Stimulated activated CD4-positive, alpha-beta T cell treated with anti-CD3 and anti-CD28 coated beads, Interleukin-1b, Interleukin-23, amount 100 ng/mL, for 48 hours (primary cell): ENCODE measurements around the gene DSE.
"Not testable (repeated sequence)": the region's sequence is repeated elsewhere in the genome, so short reads cannot be mapped to it uniquely, and the experiment has no call there.

Experiments used
- DNase-seq: peaks from one replicate; pipeline ENCODE4 v3.0.0-alpha.2; 2020

Gene DSE

GRCh38 chr6:116370760-116371119, at the start of gene DSE:
Gene DSE (plus strand): TSS chr6:116370947. CDS start chr6:116399251, 28,304 bp downstream.
- DNase-seq: peak; percentile 37

GRCh38 chr6:116321933-116322332, 48.8 kb upstream of the DSE start:
- not testable (repeated sequence) for DNase-seq

- DNase-seq: no peak
These were observed 46.9 kb upstream of the DSE start for GRCh38 chr6:116323863-116324262.

GRCh38 chr6:116325634-116326132, 45.1 kb upstream of the DSE start:
- not testable (repeated sequence) for DNase-seq

DNA sequence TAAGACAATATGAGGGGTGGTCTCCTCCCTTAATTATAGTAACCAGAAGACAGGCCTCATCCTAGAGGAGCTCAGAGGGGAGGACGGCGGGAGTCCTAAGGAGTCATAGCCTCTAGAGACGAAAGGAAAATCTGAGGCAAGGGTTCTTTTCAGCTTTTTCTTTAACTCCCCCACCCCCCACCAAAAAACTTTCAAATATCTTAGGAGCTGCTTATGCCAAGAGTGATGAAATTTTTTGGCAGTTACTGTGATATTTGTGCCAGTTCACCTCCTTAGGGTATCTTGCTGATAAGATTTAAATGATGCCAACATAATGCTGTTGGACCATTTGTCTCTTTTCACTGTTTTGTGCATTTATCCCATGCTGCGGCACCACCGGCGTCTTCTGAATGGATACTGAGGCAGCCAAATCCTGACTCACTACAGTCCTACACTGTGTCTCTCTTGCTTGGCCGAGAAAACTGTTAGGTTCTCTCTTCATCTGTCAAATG, 44.5 kb upstream of the DSE start:
- DNase-seq: no peak

DNA sequence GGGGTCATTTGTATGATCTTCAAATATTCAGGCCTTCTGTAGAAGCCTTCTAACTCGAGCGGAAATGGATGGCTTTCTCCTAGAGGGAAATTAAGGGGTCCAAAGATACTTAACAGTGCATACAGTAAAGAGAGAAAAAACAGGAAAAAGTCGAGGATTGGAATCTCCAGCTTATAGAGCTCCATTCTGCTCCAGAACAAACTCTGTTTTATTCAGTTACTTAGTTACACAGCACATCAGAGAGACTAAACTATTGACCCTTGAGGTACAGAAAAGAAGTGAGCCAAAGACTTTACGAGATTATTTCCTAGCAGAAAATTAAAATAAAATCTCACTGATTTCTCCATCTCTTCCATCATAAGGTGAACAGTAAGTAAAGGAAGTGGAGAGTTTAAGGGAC, 43.8 kb upstream of the DSE start:
- DNase-seq: no peak

GRCh38 chr6:116327803-116328527, 42.8 kb upstream of the DSE start:
- no peak for DNase-seq

DNA sequence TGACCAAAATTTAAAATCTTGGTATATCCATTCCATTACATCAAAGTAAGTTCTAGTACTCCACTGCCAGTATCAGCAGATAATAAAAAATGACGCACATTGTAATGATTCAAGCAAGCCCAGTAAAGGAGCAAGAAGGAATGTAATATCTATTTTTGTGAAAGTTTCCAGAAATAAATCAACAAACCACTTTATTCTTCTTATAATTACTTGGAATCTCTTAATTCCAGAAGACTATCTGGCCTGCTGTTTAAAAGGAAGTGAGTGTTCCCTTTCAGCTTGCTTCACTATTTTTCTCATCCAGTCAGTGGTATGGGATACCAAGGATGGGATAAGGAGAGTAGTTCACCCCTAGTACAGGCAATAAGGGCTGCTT, 42.2 kb upstream of the DSE start:
- DNase-seq: no peak

DNA sequence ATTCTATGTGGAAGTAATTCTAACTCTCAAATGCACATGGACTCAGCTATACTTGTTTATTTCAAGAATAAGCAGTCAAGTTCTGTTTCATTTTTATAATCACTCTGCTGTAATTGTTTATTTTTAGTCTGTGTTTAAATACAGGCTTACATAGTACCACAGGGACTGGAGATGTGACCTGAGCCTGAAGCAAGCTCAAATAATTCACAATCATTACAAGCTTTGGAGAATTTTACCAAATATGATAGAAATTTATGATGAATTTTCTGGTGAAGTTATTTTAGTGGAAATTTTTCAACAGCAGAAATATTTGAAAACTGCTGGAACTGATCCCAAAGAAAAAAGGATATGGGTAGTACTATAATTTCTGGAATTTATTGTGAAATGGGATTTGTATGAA, 41.6 kb upstream of the DSE start:
- no peak for DNase-seq

DNA sequence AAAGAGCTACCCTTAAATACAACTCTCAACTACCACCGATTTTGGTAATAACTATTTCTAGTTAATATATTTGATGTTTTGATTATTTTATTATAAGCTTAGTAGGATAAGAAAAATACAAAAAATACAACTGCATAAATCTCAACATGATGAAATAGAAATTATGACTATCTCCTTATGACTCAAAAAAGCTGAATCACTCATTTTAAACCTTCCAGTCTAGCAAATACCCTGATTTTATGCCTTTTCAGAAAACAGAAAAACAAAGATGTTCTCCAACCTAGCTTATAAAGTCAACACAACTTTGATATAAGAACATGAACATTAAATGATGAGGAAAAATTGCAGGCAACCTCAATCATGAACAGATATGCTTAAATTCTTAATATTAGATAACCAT, 40.2 kb upstream of the DSE start:
- DNase-seq: no peak

GRCh38 chr6:116332096-116332495, 38.7 kb upstream of the DSE start:
- DNase-seq: no peak

DNA sequence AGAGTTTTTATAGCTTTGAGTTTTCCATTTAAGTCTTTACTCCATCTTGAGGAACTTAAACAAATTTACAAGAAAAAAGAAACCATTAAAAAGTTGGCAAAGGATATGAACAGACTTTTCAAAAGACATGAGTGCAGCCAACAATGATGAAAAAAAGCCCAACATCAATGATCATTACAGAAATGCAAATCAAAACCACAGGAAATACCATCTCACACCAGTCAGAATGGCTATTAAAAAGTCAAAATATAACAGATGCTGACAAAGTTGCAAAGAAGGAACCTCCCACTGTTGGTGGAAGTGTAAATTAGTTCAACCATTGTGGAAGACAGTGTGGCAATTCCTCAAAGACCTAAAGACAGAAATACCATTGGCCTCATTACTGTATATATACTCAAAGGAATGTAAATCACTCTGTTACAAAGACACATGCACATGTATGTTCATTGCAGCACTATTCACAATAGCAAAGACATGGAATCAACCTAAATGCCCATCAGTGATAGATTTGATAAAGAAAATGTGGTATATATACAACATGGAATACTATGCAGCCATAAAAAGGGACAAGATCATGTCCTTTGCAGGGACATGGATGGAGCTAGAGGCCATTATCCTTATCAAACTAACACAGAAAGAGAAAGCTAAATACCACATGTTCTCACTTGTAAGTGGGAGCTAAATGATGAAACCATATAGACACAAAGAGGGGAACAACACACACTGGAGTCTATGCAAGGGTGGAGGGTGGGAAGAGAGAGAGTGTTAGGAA, 35.9 kb upstream of the DSE start:
- not testable (repeated sequence) for DNase-seq

DNA sequence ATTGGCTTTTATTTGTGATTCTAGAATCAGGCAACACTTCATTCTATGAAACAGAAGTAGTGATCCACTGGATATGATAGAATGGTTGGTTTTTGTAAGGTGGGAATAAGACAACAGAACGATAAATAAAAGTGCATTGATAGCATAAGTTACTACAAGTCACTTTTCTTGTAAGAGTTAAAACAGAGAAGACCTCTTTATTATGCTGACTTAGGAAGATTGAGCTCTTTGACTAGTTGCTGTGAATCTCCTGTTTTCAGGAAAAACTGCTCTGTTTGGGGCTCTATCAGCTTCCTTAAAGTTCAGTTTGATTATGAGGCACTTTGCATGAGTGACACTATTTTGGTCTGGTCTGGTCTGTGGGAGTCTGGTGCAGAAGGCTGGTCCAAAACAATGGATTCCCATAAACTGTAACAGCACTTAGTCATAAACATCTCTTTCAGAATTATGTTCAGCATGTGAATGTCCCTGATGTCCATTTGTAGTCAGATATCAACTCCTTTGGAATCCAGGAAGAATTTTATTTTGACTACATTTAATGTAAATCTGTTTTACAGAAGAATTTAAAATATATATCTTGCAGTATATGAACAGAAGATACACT, 35.0 kb upstream of the DSE start:
- DNase-seq: no peak

- DNase-seq: no peak
These were observed 31.8 kb upstream of the DSE start for GRCh38 chr6:116338943-116339342.

GRCh38 chr6:116340625-116341024, 30.1 kb upstream of the DSE start:
- DNase-seq: not testable (repeated sequence)

DNA sequence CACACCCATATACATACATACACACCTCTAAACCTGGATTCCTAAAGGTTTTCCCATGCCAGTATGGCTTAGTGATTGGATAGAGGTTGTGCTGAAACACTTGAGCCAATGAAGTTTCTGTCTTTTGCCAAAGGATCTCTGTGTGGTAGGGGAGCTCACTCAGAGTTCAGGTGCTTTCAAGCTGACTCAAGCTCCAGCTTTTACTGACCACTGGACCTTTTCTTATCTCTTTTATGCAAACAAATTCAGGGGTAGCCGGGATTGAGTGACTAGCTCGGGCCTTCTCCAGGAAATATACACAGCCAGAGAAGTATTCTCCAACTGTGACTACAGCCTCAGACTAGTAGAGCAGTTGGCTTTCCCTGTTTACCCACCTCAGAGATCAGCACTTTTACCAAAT, 21.5 kb upstream of the DSE start:
- no peak for DNase-seq

GRCh38 chr6:116351101-116351500, 19.6 kb upstream of the DSE start:
- DNase-seq: no peak

GRCh38 chr6:116352515-116353471, 18.0 kb upstream of the DSE start:
- DNase-seq: no peak

DNA sequence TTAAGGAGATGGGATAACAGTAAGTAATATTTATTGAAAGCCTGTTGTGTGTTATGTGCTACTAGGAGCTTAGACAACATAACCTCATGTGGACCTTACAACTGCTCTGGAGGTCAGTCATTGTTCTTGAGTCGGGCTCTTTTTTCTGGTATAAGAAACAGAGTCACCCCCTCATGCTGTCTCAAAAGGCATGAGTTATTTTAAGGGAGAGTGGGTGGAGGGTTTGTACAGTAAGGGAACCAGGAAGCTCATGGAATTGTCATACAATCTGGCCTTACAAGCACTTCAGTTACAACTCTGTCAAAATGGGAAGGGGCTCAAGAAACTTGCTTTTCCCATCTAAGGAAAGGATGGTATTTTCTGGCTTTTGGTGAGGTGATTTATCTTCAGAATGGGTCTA, 16.5 kb upstream of the DSE start:
- DNase-seq: no peak

GRCh38 chr6:116355796-116356195, 15.0 kb upstream of the DSE start:
- no peak for DNase-seq

- DNase-seq: no peak
These were observed 11.6 kb upstream of the DSE start for GRCh38 chr6:116359131-116359530.

DNA sequence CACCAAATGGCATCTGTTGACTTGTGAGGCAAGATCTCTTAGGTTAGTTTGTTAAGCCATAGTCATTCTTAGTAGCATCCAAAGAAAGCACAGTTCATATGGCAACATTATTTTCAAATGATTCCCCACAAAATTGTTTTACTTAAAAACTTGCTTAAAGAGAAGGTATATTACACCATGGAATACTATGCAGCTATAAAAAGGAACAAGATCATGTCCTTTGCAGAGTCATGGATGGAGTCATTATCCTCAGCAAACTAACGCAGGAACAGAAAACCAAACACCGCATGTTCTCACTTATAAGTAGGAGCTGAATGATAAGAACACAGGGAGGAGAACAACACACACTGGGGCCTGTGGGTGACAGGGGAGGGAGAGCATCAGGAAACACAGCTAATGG, 10.9 kb upstream of the DSE start:
- no peak for DNase-seq

DNA sequence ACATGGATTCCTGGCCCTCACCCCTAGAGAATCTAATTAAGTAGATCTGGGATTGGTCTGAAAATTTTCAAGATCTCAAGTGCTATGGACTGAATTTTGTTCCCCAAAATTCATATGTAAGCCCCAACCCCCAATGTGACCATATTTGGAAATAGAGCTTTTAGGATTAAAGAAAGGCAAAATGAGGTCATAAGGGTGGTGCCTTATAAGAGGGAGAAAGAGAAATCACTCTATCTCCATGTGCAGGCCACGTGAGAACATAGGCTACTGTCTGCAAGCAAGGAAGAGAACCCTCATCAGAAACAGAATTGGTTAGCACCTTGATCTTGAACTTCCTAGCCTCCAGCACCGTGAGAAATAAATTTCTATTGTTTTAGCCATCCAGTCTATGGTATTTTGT, 8.5 kb upstream of the DSE start:
- DNase-seq: no peak
